HL-60/S4 (cell line): Measurements from ENCODE around the gene KNTC1.
"Not testable (repeated sequence)": the region's sequence is repeated elsewhere in the genome, so short reads cannot be mapped to it uniquely, and the experiment has no call there.

Experiments
- in situ Hi-C: fragments of 300-500 bp; cut with MboI; formaldehyde crosslinking; loops from 2 replicates; pipeline ENCODE4 v1.14.3; 2022; ENCODE audit warnings: low sequenced_read_pairs

Gene KNTC1

DNA sequence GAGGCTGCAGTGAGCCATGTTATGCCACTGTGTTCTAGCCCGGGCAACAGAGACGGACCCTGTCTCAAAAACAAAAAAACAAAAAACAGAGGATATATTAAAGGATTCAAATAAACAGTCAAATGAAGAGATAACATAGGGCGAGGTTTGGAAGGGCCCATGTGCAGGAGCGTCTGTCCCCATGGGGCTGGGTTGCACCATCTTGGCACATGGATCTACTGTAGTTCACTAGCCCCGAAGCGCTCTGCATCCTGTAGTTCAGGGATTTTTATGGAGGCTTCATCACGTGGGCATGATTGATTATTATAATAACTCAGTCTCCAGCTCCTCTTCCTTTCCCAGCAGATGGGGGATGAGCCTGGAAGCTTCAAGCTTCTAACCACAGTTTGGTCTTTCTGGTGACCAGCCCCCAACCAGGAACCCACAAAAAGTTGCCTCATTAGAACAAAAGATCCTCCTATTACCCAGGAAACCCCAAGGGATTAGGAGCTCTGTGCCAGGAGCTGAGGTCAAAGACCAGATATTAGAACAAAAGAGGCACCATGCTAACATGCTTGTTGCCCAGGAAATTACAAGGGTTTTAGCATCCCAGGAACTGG is 116.3 kb downstream of the KNTC1 start:
- in situ Hi-C loops = loop anchor here (5.0 kb wide), 1 partner anchor 109 kb away; the partner anchor contains the start of gene DENR

DNA sequence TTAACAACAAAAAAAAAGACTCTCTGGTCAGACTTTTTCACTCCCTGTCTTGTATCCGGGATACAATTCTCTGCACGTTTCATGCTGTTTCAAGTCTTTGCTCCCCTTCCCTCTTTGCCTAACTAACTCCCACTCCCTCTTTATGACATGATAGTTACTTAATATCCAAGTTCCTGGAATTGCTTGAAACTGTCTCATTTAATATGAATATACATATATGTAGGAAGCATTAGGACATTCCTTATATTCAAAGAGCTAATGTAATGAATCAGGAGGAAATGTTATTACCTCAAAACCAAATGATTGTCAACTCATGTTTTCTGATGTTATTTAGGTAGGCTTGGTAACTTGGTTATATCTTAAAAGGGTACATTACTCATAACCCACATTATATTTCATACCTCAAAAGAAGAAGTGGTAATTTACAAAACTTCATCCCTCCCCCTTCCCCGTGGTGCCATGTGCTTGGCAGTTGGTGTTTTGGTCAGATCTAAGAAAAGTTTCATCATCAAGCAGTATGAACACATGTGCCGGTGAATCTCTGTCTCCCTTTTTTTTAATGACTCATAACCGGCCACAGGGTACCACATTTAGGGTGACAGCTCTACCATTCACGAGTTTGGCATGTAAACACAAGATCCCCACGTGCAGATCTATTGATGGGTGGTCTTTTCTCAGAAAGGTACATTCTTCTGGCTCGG is 119.6 kb downstream of the KNTC1 start:
- in situ Hi-C loops = no loop called here

DNA sequence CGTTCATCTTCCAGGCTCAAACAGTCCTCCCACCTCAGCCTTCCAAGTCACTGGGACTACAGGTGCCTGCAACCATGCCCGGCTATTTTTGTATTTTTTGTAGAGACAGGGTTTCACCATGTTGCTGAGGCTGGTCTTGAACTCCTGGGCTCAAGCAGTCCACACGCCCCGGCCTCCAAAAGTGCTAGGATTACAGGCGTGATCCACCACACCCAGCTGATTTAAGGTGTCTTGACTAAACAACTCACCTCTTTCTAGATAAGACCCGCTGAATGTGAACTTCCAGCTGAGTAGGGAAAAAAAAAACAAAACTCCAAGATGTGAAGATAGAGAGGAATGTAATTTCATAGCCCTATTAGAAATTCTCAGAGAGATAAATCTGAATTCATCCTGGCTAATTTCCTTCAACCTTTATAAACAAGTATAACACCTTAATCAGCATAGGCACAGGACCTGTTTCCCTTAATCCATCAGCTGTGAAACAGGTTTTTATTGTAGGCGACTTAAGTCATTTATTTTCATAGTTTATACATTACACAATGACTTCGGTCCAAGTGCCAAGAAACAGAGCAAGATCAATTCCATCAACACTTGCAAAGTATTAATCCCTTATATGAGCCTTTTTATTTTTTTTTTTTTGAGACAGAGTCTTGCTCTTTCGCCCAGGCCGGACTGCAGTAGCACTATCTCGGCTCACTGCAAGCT is 124.6 kb downstream of the KNTC1 start:
- in situ Hi-C loops = no loop called here

DNA sequence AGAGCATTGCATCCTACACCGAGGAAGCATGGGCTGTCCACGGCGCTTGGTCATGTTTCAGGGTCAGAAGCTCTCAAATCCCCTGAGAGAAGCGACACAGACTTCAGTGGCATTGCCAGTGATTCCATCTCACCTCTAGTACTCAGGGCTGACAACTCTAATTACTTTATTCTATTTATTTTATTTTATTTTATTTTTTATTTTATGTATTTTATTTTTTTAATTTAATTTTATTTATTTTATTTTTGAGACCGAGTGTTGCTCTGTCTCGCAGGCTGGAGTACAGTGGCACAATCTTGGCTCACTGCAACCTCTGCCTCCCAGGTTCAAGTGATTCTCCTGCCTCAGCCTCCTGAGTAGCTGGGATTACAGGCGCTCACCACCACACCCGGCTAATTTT is 126.2 kb downstream of the KNTC1 start:
- in situ Hi-C loops = not testable (repeated sequence)

DNA sequence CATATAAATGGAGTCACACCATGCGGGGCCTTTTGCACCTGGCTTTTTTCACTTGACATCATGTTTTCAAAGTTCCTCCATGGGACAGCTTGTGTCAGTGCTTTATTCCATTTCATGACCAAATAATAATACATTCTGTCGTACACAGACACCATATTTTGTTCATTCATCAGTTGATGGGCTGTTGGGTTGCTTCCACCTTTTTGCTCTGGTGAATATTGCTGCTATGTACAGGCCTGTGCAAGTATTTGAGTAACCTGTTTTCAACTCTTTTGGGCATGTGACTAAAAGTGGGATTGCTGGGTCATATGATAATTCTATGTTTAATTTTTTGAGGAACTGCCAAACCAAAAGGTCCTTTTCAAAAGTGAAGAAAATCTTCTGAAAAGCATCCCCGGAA is 129.2 kb downstream of the KNTC1 start:
- in situ Hi-C loops = no loop called here

DNA sequence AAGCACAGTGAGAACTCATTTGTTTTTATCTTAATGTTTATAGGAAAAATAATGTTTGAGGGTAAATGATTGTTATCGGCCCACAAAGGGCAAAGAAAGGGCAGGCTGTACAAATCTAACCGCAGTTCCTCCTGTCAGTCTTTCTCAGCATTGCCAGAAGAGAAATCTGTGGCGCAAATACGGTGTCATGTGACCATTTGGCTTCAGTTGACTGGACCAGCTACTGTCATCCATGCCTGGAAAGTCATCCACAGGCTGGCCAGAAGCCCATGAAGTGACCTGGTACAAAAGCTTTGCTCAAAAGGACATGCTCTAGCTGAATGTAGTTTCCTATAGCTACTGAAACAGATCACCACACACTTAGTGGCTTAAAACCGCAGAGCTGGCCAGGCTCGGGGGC is 132.5 kb downstream of the KNTC1 start:
- in situ Hi-C loops = no loop called here

DNA sequence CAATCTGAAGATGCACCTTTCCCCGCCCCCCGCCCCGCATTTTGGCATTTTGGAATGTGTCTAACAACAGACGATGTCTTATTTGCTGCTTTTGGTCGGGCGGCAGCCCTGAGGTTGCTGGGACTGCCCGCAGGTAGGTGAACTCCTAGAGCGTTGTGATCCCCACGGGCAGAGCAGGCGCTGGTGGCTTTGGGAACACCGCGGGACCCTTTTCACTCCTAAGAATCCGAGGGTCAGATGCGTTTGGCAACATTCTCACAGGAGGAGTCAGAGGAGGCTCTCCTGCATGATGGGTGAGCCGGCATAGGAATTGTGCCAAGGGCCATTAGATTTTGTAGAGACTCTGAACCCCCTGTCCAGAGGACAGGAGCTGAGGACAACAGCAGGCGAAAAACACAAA is 134.2 kb downstream of the KNTC1 start:
- in situ Hi-C loops = no loop called here

DNA sequence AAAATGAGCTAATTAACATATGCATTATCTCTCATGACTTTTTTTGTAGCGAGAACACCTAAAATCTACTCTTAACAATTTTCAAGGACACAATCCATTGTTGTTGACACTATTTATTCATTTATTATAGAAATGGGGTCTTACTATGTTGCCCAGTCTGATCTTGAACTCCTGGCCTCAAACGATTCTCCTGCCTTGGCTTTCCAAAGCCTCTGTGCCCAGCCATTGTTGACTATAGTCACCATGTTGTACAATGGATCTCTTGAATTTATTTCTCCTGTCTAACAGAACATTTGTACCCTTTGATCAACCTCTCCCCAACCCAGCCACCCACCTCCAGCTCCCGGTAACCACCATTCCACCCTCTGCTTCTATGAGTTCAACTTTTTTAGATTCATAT is 134.9 kb downstream of the KNTC1 start:
- in situ Hi-C loops = no loop called here

DNA sequence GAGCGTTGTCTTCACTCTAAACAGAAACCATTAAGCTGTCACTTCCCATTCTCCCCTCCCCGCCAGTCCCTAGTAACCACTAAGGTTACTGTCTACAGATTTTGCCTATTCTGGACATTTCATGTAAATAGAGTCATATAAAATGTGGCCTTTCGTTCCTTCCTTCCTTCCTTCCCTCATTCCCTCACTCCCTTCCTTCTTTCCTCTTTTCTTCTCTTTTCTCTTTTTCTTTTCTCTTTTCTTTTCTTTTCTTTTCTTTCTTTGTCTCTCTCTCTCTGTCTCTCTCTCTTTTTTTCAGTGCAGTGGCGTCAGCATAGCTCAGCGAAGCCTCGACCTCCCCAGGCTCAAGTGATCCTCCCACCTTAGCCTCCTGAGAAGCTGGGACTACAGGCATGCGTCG is 138.3 kb downstream of the KNTC1 start:
- in situ Hi-C loops = no loop called here

DNA sequence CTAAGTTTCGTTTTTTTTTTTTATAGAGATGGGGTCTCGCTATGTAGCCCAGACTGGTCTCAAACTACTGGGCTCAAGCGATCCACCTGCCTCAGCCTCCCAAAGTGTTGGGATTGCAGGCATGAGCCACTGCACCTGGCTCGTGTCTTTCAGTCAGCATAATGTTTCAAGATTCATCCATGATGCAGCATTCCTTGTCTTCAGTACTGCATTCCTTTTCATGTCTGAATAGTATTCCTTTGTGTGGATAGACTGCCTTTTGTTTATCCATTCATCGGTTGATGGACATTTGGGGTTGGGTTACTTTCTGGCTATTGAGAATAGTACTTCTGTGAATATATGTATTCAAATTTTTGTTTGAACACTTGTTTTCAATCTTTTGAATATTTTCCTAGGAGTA is 138.7 kb downstream of the KNTC1 start:
- in situ Hi-C loops = no loop called here

DNA sequence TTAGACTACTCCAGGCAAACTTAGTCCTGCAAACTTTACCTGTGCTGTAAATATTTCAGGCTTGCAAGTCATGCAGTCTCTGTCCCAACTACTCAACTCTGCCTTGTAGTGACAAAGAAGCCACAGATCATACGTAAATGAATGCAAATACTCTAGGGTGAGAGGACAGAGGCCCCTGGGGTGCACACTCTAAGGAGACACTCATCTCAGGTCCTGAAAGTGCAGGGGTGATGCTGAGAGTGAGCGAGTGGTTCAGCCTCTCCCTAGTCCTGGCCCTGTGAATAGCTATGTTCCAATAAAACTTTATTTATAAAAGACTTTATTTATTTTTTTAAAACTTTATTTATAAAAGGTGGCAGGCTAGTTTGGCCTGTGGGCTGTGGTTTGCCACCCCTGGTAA is 141.2 kb downstream of the KNTC1 start:
- in situ Hi-C loops = no loop called here

DNA sequence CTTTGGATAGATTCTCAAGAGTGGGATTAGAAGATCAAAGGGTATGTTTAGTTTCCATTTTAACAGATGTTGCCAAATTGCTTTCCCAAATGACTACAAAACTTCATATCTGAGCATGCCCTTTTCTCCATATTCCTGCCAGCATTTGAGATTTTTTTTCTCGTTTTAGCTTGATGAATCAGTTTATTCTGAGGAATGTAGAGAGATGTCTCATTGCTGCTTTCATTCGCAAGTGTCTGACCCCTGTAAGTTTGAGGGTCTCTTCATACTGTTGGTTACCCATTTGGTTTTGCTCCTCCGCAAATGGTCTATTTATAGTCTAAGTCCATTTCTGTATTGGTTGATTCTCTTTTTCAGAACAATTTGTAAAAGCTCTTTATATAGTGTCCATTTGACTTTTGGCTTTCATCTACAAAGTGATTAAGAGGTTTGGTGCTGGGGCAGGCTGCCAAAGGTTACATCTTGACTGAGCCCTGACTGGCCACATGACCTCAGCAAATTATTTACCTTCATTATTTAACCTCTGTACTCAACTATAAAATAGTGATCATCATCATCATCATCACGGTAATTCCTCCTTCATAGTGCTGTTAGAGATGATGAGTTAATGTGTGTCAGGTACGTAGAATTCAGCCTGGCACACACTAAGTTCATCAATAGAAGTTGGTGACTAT is 142.5 kb downstream of the KNTC1 start:
- in situ Hi-C loops = no loop called here

DNA sequence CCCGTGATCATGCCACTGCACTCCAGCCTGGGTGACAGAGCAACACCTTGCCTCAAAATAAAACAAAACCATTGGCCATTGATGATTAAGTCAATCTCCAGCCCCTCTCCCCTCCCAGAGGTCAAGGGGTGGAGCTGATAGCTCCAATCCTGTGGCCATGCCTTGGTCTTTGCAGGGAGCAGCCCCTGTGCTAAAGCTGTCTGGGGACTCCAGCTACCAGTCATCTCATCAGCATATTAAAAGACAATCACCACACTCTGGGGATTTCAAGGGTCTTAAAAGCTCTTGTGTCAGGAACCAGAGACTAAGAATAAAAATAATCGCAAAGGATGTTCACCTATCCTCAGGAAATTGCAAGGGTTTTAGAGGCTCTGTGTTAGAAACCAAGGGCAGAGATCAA is 145.5 kb downstream of the KNTC1 start:
- in situ Hi-C loops = no loop called here
